K562 (cell line): ENCODE data around the gene CISTR. TPM values are rescaled to one million over a fixed set of nuclear protein-coding genes. Genes with fewer than 3 reads are reported as not detected.

Source experiments
- CEBPG ChIP-seq, 3 experiments: fragments of 200-800 bp in 1 of 3; sonication (Bioruptor generic) in 1 of 3; sonication (generic) in 1 of 3; formaldehyde crosslinking in 1 of 3; IDR thresholded peaks in 2 of 3; conservative IDR thresholded peaks in 1 of 3; 2 replicates each; pipeline versions ENCODE4 v1.6.1 to v1.8.0; 2016 to 2022; ENCODE audit warnings: missing compliant biosample characterization in 2 of 3, missing genetic modification characterization in 2 of 3, mild to moderate bottlenecking in 1 of 3, missing genetic modification reagents in 1 of 3
- YY1 ChIP-seq, 3 experiments: IDR thresholded peaks; 2 replicates each; pipeline ENCODE4 v1.6.1; 2011; ENCODE audit warnings: low read length in 2 of 3, mild to moderate bottlenecking in 2 of 3, moderate library complexity in 2 of 3, borderline replicate concordance in 1 of 3, control low read depth in 1 of 3, low read depth in 1 of 3; ENCODE audit not compliant: insufficient read depth in 3 of 3, insufficient replicate concordance in 2 of 3, control insufficient read depth in 1 of 3, insufficient read length in 1 of 3; ENCODE audit errors: extremely low read depth in 1 of 3
- polyA plus RNA-seq, 8 experiments: library from polyadenylated mRNA; depleted of rRNA in 4 of 8; stranded (reverse) in 5 of 8; unstranded in 3 of 8; fragments of >200 nt; fragmentation: Nextera tagmentation in 2 of 8; fragmentation: Illumina TruSeq in 1 of 8; extraction: Ambion mirVana in 2 of 8; extraction: Trizol in 1 of 8; gene quantifications; 2 replicates each; pipeline versions ENCODE4 v1.2.1 to v1.2.3, GENCODE V29; 2011 to 2014; ENCODE audit warnings: inconsistent platforms in 1 of 8, missing spikeins in 1 of 8
- total RNA-seq, 7 experiments: library from RNA; depleted of rRNA in 6 of 7; stranded (reverse); fragments of >200 nt in 6 of 7; fragmentation: Illumina TruSeq in 2 of 7; extraction: Trizol in 2 of 7; gene quantifications; 2 replicates each; pipeline versions ENCODE4 v1.2.1 to v1.2.3, GENCODE V29; 2011 to 2021; ENCODE audit warnings: low replicate concordance in 1 of 7
- TF ChIP-seq, protein P1 (sequence below), 2 experiments: fragments of 450-650 bp; formaldehyde crosslinking in 1 of 2; IDR thresholded peaks; 2 replicates each; pipeline versions ENCODE4 v1.4.0 to v1.6.1; 2014 to 2020; ENCODE audit warnings: mild to moderate bottlenecking in 2 of 2, borderline replicate concordance in 1 of 2, low read depth in 1 of 2
- TF ChIP-seq, protein P2 (sequence below): fragments of 450-650 bp; formaldehyde crosslinking; IDR thresholded peaks from 2 replicates; pipeline ENCODE4 v1.4.0; 2020; ENCODE audit warnings: mild to moderate bottlenecking, moderate library complexity
- TF ChIP-seq, protein P3 (sequence below): fragments of 450-650 bp; IDR thresholded peaks from 2 replicates; pipeline ENCODE4 v1.6.1; 2016; ENCODE audit warnings: borderline replicate concordance

CISTR gene
- total and polyA plus RNA-seq, 9 of the 15 experiments (the other 6 are each of a cell fraction or from before 2014, with no cell fraction given): not detected

DNA sequence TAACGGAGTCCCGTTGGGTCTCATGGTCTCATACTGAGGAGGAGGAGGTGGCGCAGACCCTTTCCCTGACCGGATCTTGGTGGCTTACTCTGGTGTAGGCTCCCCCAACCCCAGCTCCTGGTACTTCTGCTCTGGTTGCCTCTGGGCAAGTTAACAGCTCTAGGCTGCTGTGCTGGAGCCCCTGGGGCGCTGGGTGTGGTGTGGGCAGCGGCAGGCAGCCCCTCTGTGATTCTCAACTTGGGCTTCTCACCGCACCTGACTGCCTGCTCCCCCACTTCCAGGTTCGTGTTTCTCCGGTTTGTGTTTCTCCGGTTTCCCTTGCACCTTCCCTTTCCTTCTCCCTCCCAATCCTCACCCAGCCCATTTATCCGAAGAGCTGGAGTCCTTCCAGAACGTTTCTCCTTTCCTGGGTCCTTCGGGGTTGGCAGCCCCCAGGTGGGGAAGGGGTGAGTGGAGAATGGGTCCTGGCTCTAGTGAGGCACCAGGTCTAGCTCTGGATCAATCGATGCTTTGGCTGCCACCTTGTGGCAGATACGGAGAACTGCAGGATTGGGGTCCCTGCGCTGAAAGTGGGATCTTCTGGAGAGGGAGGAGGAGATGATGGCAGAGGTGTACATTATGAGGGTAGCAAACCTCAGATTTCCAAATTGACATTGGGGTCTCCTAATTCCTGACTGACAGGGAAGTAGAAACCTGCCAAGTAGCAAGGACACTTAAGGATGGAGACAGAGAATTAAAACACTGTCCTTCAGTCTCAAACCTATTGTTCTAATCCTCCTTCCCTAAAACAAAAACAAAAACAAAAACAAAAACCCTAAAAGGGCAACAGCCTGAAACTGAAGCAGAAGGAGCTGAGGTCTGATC lies 8.3 kb downstream of the CISTR start (continued):
- TF ChIP-seq, protein P1, sequence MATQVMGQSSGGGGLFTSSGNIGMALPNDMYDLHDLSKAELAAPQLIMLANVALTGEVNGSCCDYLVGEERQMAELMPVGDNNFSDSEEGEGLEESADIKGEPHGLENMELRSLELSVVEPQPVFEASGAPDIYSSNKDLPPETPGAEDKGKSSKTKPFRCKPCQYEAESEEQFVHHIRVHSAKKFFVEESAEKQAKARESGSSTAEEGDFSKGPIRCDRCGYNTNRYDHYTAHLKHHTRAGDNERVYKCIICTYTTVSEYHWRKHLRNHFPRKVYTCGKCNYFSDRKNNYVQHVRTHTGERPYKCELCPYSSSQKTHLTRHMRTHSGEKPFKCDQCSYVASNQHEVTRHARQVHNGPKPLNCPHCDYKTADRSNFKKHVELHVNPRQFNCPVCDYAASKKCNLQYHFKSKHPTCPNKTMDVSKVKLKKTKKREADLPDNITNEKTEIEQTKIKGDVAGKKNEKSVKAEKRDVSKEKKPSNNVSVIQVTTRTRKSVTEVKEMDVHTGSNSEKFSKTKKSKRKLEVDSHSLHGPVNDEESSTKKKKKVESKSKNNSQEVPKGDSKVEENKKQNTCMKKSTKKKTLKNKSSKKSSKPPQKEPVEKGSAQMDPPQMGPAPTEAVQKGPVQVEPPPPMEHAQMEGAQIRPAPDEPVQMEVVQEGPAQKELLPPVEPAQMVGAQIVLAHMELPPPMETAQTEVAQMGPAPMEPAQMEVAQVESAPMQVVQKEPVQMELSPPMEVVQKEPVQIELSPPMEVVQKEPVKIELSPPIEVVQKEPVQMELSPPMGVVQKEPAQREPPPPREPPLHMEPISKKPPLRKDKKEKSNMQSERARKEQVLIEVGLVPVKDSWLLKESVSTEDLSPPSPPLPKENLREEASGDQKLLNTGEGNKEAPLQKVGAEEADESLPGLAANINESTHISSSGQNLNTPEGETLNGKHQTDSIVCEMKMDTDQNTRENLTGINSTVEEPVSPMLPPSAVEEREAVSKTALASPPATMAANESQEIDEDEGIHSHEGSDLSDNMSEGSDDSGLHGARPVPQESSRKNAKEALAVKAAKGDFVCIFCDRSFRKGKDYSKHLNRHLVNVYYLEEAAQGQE (IDR thresholded peaks at IDR 0.05; ENCODE audit: borderline replicate concordance): peak; percentile 71
- TF ChIP-seq, protein P1 (CRISPR knock-in tag; IDR thresholded peaks at IDR 0.05; ENCODE audit: low read depth): no peak
- TF ChIP-seq, protein P2, sequence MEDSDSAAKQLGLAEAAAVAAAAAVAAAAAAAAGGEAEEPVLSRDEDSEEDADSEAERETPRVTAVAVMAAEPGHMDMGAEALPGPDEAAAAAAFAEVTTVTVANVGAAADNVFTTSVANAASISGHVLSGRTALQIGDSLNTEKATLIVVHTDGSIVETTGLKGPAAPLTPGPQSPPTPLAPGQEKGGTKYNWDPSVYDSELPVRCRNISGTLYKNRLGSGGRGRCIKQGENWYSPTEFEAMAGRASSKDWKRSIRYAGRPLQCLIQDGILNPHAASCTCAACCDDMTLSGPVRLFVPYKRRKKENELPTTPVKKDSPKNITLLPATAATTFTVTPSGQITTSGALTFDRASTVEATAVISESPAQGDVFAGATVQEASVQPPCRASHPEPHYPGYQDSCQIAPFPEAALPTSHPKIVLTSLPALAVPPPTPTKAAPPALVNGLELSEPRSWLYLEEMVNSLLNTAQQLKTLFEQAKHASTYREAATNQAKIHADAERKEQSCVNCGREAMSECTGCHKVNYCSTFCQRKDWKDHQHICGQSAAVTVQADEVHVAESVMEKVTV: peak; percentile 60
- TF ChIP-seq YY1 (IDR thresholded peaks at IDR 0.05; ENCODE audit: borderline replicate concordance in 1 of 3, control insufficient read depth in 1 of 3, extremely low read depth in 1 of 3, insufficient read depth in 3 of 3, insufficient read length in 1 of 3, insufficient replicate concordance in 2 of 3, low read depth in 1 of 3, low read length in 2 of 3) (no peak), CEBPG (CRISPR knock-in tag; IDR thresholded peaks at IDR 0.05) (no peak), CEBPG (tag; conservative IDR thresholded peaks at IDR 0.05 in 1 of 2, IDR thresholded peaks at IDR 0.05 in 1 of 2) (no peak)
- TF ChIP-seq, protein P3, sequence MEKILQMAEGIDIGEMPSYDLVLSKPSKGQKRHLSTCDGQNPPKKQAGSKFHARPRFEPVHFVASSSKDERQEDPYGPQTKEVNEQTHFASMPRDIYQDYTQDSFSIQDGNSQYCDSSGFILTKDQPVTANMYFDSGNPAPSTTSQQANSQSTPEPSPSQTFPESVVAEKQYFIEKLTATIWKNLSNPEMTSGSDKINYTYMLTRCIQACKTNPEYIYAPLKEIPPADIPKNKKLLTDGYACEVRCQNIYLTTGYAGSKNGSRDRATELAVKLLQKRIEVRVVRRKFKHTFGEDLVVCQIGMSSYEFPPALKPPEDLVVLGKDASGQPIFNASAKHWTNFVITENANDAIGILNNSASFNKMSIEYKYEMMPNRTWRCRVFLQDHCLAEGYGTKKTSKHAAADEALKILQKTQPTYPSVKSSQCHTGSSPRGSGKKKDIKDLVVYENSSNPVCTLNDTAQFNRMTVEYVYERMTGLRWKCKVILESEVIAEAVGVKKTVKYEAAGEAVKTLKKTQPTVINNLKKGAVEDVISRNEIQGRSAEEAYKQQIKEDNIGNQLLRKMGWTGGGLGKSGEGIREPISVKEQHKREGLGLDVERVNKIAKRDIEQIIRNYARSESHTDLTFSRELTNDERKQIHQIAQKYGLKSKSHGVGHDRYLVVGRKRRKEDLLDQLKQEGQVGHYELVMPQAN: no peak
